GM10266 (cell line): ENCODE data around the gene DEGS2.

Source experiments
- DNase-seq: peaks from one replicate; pipeline ENCODE4 v3.0.0; 2012; ENCODE audit errors: extremely low spot score
- CTCF ChIP-seq: IDR thresholded peaks from 2 replicates; pipeline ENCODE4 v1.5.1; 2012; ENCODE audit warnings: mild to moderate bottlenecking, low read depth; ENCODE audit not compliant: control insufficient read depth, insufficient read depth; ENCODE audit errors: missing control alignments

DEGS2 gene

GRCh38 chr14:100104006-100104352 lies 55.5 kb downstream of the DEGS2 start:
- TF ChIP-seq CTCF, result no peak
- no peak for DNase-seq

- TF ChIP-seq CTCF, result no peak
- no peak for DNase-seq
These were observed 56.0 kb downstream of the DEGS2 start for GRCh38 chr14:100103250-100104005.

- DNase-seq, result no peak
- no peak for TF ChIP-seq CTCF
These were observed 57.2 kb downstream of the DEGS2 start for GRCh38 chr14:100102156-100102785.

GRCh38 chr14:100100032-100100703 lies 59.3 kb downstream of the DEGS2 start:
- TF ChIP-seq CTCF, result no peak
- DNase-seq, result no peak

- no peak for TF ChIP-seq CTCF
- no peak for DNase-seq
These were observed 61.3 kb downstream of the DEGS2 start for GRCh38 chr14:100098171-100098570.

- DNase-seq, result no peak
These were observed 62.8 kb downstream of the DEGS2 start for GRCh38 chr14:100096656-100097055.

More at GRCh38 chr14:100096656-100097055, 62.8 kb downstream of the DEGS2 start:
- no peak for TF ChIP-seq CTCF
